Jurkat, Clone E6-1 (cell line): Measurements from ENCODE around the gene CDKN3. TPM values are rescaled to one million over a fixed set of nuclear protein-coding genes. Genes with fewer than 3 reads are reported as not detected.

Experiments
- DNase-seq: peaks from one replicate; pipeline ENCODE4 v3.0.0-alpha.2; 2011; ENCODE audit warnings: low read depth, low spot score
- H3K4me3 ChIP-seq: 2 replicates; pipeline ENCODE4 v1.5.1; 2011; ENCODE audit warnings: mild to moderate bottlenecking, low read length, control low read depth, moderate library complexity
- polyA plus RNA-seq: library from polyadenylated mRNA; unstranded; fragments of >200 nt; gene quantifications from one replicate; pipeline ENCODE4 v1.2.1, GENCODE V29; 2012; ENCODE audit warnings: missing spikeins; ENCODE audit not compliant: insufficient read length, insufficient read depth

The CDKN3 gene, protein sequence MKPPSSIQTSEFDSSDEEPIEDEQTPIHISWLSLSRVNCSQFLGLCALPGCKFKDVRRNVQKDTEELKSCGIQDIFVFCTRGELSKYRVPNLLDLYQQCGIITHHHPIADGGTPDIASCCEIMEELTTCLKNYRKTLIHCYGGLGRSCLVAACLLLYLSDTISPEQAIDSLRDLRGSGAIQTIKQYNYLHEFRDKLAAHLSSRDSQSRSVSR
- polyA plus RNA-seq: 207 TPM

DNA sequence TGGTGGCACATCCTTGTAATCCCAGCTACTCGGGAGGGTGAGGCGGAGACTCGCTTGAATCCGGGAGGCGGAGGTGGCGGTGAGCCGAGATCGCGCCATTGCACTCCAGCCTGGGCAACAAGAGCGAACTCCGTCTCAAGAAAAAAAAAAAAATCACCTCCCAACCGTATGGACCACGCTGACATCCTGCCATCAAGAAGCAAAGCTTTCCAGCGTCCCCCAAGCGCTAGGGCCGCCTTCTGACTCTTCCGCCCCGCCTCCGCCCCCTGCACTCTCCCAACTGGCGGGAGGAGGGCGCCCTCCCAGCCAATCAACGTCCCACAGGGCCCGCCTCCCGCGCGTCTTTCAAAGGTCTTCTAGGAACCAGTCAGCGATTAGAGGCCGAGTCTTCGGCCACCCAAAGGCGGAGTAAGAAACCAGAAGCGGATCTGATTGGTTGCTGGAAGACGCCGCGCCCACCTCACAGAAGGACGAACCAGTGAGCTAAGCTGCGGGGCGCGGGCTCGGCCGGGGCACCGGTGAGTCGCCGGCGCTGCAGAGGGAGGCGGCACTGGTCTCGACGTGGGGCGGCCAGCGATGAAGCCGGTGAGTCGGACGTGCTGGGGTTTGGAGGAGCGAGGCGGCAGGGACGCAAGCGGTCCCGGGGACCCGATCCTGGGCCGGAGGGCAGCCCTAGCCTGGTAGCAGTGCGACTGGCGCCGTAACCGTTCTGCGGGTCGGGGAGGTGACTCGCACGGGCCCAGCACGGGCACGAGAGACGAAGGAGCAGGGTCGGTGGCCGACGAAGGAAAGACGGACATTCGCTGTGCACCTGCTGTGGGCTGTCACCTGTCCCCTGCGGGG is at the start of gene CDKN3:
Gene CDKN3 (plus strand): TSS at position 515 of the 843 bp plus-strand sequence. CDS start 62 bp downstream, at position 577.
- peak; percentile 98 for DNase-seq
- peak within 1 kb of the TSS; percentile 91 for H3K4me3 ChIP-seq

DNA sequence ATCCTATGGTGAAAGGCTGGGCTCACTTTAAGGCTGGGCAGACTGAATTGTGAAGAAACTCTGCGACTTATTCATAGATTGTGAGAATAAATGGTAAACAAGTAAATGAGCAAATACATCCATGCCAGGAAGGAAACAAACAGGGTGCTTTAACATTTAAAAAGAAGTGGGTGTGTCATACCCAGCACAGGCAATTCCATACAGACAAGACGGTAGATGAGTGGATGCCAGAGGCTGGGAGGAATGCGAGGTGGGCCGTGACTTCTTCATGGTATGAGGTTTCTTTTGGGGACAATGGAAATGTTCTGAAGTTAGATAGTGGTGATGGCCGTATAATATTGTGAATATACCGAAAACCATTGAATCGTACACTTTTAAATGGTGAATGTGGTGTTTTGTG is 49.8 kb upstream of the CDKN3 start:
- DNase-seq: no peak
- no peak overlapping the region for H3K4me3 ChIP-seq

DNA sequence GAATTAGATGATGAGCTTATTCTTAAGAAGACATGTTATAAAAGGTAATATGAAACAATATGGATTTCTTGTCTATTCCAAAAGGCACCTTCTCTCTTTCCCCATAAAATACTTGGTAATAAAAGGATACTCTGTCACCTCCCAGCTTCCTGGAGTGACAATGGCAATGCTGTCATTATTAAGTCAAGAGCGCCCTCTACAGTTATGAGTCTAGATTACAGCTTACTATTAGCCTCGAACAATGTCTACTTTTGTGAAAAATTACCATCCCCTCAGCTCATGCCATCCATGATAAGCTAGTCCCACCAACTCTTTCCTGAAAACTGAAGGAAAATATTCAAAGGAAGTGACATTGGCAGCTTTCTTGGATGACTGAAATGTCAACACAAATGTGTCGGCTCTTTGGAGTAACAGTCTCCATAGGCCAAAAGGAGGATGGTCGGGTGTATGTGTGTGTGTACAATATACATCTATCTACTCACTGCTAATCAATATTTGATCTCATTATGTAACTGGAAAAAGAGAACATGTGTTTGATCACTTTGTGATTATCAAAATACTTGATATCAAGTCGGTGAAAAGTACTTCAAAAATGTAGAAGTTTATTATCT is 48.7 kb upstream of the CDKN3 start:
- H3K4me3 ChIP-seq: no peak overlapping the region
- peak; percentile 46 for DNase-seq

DNA sequence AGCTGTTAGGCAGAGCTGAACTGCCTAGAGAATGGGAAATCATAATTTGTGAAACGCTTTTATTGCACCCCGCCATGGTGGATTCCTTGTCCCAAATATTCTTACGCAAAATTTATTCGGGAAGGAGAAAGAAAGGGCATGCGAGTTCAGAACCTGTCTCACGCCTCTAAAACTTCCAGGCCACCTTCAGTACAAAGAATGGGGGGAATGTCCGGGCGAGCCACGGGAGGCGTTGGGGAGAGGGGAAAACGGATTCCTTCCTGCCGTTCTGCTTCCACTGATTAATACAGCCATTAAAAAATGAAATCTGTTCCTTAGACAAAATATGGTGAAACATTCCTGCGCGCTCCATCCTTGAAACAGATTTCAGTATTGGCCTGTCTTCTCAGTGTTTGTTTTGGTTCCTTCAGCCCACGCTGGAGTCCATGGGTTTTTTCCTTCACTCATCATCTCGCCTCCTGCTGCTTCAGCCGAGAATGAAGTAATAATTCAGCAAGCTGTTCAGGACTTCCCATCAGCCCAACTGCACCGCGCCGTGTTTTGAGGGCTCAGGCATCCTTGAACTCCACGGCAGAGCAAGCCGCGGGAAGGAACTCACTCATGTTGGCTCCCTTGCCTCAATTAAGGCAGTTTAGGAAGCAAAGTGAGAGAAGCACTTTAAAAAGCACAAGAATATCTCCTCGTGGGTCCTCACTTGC is 47.7 kb upstream of the CDKN3 start:
- H3K4me3 ChIP-seq: no peak overlapping the region
- DNase-seq: no peak

DNA sequence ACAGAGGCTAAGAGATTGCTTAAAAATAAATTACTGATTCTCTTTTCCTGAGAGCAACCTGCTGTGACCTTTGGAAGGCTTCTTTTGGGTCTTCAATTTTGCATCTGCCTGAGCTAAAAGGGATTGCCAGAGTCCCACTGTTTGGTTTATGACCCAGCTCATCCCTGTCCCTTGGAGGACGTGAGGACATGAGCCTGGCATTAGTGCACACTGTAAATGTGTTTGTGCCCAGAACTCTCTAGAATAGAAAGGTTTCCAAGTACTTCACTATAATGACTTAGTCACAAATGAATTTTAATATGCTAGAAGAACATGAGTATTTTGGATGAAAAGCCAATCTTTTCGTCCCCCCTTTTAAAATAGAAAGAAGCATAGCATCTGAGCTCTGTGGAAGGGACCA is 47.1 kb upstream of the CDKN3 start:
- no peak for DNase-seq
- H3K4me3 ChIP-seq: no peak overlapping the region

DNA sequence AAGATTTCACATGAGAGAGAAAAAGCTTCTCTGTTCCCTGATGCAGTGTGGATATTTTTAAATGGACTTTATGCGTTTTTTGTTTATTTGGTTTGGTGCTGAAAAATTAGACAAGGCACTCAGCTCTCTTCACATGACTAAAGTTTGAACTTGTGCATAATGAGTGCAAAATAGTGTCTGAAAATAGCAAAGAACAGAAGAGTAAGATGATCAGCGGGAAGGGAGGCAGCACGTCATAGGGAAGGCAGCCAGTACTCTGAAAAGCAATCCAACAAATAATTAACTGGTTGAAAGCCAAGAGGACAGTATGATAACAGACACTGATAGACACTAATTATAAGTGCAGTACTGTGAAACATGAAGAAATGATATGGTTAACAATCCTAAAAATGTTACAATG is 46.6 kb upstream of the CDKN3 start:
- DNase-seq: no peak
- H3K4me3 ChIP-seq: no peak overlapping the region

DNA sequence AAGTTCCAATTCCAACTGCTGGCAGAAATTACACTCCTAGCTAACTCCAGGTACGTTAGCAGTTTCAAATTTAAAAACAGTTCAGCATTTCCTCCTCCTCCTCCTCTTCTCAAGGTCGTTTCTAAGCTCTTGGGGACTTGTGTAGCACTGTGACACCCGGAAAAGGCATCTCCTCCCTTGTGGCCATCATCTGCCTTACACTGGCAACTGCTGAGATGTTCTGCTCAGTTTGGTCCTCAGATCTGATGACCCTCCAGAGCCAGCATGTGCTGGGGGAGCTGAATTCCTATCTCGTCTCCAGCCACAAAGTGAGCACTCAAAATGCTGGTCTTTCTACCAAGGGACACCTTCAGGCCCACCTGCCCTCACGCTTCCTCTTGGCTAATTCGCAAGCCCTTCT is 43.5 kb upstream of the CDKN3 start:
- DNase-seq: no peak
- H3K4me3 ChIP-seq: no peak overlapping the region

DNA sequence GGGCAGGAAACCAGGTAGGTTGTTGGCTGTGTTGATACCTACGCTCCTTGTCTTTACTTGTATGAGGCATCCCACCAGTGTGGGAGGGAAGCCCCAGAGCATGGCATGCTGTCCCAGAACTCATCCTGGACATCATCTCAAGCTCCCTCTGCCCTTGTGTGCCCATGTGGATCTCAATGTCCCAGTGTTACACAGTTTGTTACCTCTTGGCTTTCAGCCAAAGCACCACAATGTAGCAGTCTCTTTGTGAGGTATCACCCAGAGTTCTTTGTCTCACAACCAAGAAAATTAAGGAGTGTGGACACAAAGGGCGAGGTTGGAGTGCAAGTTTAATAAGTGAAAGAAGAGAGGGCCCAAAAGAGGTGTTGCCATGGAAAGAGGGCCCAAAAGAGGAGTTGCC is 43.1 kb upstream of the CDKN3 start:
- H3K4me3 ChIP-seq: no peak overlapping the region
- DNase-seq: no peak

DNA sequence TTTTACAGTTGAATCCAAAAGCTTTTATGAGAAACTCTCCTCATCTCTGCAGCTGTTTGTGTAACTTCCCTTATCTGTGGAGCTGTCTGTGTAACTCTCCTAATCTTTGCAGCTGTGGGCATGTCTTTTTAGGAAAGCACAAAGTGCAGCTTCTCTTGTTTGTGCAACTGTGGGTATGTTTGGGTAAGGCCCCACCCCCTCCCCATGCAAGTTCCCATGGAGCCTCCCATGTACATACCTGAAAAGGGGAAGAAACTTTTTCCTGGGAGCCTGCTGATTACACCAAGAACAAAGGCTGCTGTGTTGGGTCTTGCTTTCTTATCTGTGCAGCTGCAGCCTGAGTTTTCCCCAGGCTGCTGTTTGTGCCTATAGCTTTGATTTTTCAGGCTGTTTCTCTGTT is 42.7 kb upstream of the CDKN3 start:
- peak; percentile 11 for DNase-seq

DNA sequence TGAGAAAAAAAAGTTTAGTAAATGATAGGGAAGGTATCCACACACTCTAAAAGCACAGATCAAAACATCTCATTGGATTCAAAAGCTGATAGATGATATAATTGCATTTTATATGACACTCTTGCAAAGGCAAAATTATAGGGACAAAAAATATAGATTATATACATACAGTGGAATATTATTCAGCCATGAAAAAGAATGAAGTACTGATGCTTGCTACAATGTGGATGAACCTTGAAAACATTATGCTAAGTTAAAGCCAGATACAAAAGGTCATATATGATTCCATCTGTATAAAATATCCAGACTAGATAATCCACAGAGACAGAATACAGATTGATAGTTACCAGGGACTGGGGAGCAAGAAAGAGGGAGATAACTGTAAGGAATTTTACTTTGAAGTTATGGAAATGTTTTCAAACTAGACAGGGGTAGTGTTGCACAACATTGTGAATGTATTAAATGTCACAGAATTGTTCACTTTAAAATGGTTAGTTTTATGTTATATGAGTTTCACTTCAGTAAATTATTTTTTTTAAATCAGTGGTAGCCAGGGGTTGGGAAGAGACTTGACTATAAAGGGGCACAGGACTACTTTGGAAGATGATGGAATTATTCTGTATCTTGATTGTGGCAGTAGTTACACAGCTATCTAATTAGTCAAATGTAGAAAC is 41.7 kb upstream of the CDKN3 start:
- no peak overlapping the region for H3K4me3 ChIP-seq
- no peak for DNase-seq

More for the DNA sequence above, 42.7 kb upstream of the CDKN3 start:
- H3K4me3 ChIP-seq: no peak overlapping the region

DNA sequence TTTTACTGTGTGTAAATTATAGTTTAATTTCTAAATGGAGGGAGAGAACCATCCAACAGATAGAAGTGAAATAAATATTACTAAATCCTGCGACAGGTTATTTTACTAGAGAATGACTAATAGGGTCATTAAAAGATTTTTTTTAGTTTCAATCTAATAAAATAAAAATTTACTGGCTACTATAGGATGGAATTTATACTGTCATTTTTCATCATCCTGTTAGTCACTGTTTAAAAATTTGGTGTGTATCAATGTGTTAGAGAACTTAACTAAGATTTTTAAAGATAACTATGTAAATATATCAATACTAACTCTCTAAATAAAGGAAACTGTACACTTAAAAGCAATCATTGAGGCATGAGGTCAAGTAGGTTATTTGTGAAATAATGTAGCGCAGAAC is 41.1 kb upstream of the CDKN3 start:
- DNase-seq: no peak
- no peak overlapping the region for H3K4me3 ChIP-seq

DNA sequence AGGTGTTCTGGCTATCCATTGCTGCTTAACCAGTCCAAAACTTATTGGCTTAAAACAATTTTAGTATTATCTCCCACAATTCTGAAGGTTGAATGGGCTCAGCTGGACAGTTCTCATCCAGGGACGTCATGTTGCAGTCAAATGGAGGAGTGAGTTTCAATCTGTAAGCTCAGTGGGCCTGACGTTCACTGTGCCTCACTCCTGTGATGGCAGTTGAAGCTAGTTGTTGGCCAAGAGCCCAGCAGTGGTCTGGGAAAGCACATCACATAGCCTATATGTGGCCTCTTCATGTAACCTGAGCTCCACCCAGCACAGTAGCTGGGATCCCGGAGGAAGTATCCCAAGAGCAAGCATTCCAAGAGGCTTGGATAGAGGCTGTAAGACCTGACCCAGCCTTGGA is 40.6 kb upstream of the CDKN3 start:
- no peak overlapping the region for H3K4me3 ChIP-seq
- no peak for DNase-seq

DNA sequence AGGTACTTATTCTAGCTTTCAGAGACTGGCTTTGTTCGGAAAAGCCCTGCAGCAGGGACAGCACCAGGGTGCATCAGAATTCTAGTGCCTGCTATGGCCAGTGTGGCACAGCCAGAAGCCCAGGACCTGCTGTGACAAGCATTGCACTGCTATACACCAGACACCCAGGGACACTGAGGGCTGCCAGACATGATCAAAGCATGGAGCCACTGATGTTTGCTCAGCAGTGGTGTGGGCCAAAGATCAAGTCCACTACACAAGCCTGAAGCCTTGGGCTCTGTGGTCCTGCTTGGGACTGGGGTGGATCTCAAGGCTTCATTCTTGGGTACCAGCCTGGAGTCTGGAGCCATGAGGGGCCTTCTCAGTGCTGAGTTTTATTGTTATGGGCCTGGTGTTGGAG is 36.1 kb upstream of the CDKN3 start:
- H3K4me3 ChIP-seq: no peak overlapping the region
- no peak for DNase-seq

DNA sequence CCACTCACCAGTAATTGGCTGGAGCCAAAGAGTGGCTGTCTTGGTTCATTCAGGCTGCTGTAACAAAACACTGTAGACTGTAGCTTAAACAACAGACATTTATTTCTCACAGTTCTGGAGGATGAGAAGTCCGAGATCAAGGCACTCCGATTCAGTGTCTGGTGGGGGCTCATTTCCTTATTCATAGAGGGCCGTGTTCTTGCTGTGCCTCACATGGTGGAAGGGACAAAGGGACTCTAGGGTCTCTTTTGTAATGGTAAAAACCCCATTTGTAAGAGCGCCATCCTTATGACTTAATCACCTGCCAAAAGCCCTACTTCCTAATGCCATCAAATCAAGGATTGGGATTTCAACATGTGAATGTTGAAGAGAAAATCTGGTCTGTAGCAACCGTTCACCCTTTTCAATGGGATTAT is 34.7 kb upstream of the CDKN3 start:
- no peak overlapping the region for H3K4me3 ChIP-seq
- DNase-seq: no peak

DNA sequence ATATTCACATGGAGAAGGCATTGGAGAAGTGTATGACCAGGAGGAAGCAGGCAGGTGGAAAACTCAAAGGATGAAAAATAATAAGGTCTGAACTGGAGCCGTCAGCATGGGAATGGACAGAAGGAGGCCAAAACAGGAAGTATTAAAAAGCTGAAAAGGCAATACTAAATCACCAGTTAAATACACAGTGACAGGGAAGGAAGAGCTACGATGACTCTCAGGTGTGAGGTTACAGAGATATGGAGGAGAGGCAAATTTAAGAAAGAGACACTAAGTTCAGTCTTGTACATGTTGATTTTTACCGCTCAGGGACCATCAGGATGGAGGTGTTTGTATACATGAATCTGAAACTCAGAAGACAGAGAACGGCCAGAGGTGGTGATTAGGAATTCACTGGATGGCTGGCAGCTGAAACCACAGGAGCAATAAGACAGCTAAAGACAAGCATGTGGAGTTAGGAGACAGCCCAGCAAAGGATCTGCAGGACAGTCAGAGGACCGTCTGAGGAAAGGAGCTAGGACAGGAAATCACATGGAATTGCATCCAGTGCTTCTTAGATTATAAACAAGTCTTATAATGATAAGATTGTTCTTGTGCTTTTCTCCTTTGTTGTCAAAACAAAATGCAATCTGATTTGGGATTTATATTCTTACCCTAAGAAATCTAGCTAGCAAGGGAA is 33.9 kb upstream of the CDKN3 start:
- no peak overlapping the region for H3K4me3 ChIP-seq
- no peak for DNase-seq

DNA sequence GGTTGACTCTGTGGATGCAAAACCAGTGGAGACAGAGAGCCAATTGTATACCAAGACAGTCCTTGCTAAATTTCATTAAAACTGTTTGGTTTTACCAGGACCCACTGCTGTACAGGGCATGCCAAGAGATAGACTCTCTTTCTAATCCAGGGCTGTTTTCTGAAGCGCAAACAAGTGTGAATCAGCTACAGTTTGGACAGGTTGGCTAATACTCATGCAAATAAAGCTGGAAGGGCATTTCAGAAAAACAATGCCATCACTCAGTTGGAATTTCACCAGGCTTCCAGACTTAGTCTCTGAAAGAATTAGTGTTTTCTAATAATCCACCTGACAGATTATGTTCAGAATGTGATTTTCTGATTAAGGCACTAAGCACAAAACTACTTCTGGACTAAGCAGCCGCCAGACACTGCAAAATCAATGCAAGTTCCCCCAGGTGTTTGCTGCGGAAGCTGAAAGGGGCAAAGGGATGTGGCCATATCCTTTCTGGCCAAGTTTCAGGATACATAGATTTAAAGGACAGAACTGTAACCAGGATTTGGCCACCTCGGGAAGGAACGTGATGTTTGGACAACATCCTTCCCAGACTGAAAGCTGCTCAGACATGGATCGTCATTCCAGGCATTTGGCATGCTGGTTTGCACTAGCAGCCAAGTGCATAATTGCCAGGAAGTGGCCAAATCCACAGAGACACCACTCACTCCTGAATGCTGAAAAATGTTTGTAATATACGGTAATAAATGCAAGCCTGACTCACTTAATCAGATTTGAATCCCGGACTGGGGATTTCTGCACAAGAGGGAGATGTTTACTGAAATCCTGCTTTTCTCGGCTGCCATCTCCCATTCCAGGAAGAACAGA is 32.0 kb upstream of the CDKN3 start:
- no peak for DNase-seq
- H3K4me3 ChIP-seq: no peak overlapping the region

DNA sequence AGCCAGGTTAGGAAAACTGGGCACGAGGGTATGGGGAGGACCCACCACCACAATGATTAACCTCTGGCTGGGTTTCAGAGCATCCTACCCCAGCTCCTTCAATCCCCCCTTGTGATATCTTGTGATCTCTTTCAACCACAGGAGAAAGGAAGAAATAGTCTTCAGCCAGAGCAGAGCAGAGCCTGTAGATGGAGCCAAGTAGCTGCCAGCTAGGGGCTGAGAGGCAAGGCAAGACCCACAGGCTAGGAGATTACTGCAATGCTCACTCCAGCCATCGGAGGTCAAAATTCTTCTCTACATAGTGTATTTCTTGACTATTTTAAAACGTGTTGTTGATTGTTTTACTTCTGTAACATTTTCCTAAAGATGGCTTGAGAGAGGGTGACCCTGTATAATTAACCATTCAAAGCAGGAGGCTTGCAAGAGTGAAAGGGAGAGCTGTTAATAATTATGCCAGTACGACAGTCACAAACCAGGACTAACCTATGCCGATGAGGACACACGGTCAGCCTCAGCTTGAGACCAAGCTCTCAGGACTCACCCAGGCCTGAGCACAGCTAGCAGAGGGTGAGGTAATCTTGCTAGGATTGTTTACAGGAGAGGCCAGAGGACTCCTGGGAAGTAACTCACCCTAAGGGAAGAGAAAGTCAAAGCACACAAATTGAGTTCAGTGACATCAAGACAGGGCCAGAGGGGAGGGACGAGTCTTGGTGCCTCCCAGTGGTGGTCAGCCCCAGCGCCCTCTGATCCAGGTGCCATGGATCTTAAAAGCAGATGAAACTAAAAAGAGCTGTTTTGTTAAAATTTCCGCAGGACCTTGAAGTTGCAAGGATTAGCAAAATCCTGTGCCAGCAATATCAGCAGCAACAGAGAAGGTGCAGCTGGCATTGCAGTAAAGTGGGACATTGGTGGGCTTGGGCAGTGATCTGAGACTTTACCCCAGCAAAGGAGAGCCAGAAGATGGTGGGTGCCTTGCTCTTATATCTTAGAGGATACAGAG is 29.8 kb upstream of the CDKN3 start:
- no peak overlapping the region for H3K4me3 ChIP-seq
- DNase-seq: peak; percentile 51
